ENCODE data around the gene MAGEA1. TPM values are rescaled to one million over a fixed set of nuclear protein-coding genes. Genes with fewer than 3 reads are reported as not detected.

MAGEA1 gene
- total RNA-seq, 1 donor from 2014 or later: not detected

Other genes with a start within 250 kb of the MAGEA1 start
- gene PNMA5, start 185.2 kb upstream of the MAGEA1 start, total RNA-seq: not detected
- 0.32 TPM for gene PNMA3, start 122.8 kb upstream of the MAGEA1 start, total RNA-seq
- gene PNMA6A, start 106.8 kb upstream of the MAGEA1 start, total RNA-seq: 0.98 TPM
- not detected for gene PNMA6F, start 142.5 kb downstream of the MAGEA1 start, total RNA-seq
- 10.3 TPM for gene ZNF275, start 154.9 kb downstream of the MAGEA1 start, total RNA-seq
- not detected for gene PNMA6E, start 222.1 kb downstream of the MAGEA1 start, total RNA-seq
- gene ZFP92, start 232.2 kb downstream of the MAGEA1 start, total RNA-seq: 0.60 TPM

Measured in mucosa of gallbladder (tissue), 1 donor.